ENCODE measurements around the gene ZDHHC4. TPM values are rescaled to one million over a fixed set of nuclear protein-coding genes. Genes with fewer than 3 reads are reported as not detected.

ZDHHC4 gene
- total and polyA plus RNA-seq, 2 of the 13 experiments (the other 11 are each of a cell fraction or from before 2014, with no cell fraction given): 83.2 to 188 TPM

- TF ChIP-seq FOXP4 (CRISPR knock-in tag; IDR thresholded peaks at IDR 0.05): peak; percentile 93
- peak; percentile 55; the same call in 1 of the 2 replicates for TF ChIP-seq ZNF430 (CRISPR knock-in tag; IDR thresholded peaks at IDR 0.05)
- no peak for TF ChIP-seq SIN3A (IDR thresholded peaks at IDR 0.05; ENCODE audit: borderline replicate concordance, low read depth, low read length)
- peak; percentile 48; the same call in 1 of the 2 replicates for TF ChIP-seq MYC (CRISPR knock-in tag; IDR thresholded peaks at IDR 0.05; ENCODE audit: borderline replicate concordance)
- TF ChIP-seq NFATC3 (CRISPR knock-in tag; IDR thresholded peaks at IDR 0.05): 0 out of 2 replicates have a peak, but pooled peaks have one; percentile 59
- peak; percentile 64; the same call in 1 of the 2 replicates for TF ChIP-seq RBFOX2 (IDR thresholded peaks at IDR 0.05; ENCODE audit: low read depth, low read length)
- TF ChIP-seq TARDBP (CRISPR knock-in tag; IDR thresholded peaks at IDR 0.05): peak; percentile 69
- TF ChIP-seq, protein P1, sequence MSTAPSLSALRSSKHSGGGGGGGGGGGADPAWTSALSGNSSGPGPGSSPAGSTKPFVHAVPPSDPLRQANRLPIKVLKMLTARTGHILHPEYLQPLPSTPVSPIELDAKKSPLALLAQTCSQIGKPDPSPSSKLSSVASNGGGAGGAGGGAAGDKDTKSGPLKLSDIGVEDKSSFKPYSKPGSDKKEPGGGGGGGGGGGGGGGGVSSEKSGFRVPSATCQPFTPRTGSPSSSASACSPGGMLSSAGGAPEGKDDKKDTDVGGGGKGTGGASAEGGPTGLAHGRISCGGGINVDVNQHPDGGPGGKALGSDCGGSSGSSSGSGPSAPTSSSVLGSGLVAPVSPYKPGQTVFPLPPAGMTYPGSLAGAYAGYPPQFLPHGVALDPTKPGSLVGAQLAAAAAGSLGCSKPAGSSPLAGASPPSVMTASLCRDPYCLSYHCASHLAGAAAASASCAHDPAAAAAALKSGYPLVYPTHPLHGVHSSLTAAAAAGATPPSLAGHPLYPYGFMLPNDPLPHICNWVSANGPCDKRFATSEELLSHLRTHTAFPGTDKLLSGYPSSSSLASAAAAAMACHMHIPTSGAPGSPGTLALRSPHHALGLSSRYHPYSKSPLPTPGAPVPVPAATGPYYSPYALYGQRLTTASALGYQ (CRISPR knock-in tag; IDR thresholded peaks at IDR 0.05): peak; percentile 93
- TF ChIP-seq ATF1 (CRISPR knock-in tag; IDR thresholded peaks at IDR 0.05): peak; percentile 60
- TF ChIP-seq CBX5 (CRISPR knock-in tag; IDR thresholded peaks at IDR 0.05; ENCODE audit: borderline replicate concordance): peak; percentile 44; the same call in 1 of the 2 replicates
- peak; percentile 64; the same call in 1 of the 2 replicates for TF ChIP-seq SIX4 (CRISPR knock-in tag; IDR thresholded peaks at IDR 0.05)
- no peak for TF ChIP-seq IRX3 (CRISPR knock-in tag; IDR thresholded peaks at IDR 0.05; ENCODE audit: borderline replicate concordance, low read depth)
- peak; percentile 57 for TF ChIP-seq SP4 (CRISPR knock-in tag; IDR thresholded peaks at IDR 0.05)
- TF ChIP-seq FOXA3 (CRISPR knock-in tag; IDR thresholded peaks at IDR 0.05): peak; percentile 93
- peak; percentile 90 for TF ChIP-seq CEBPG (CRISPR knock-in tag; IDR thresholded peaks at IDR 0.05)
- peak; percentile 87 for TF ChIP-seq ZNF121 (CRISPR knock-in tag; IDR thresholded peaks at IDR 0.05)
- 0 out of 2 replicates have a peak, but pooled peaks have one; percentile 38 for TF ChIP-seq ZNF879 (CRISPR knock-in tag; IDR thresholded peaks at IDR 0.05)
- TF ChIP-seq ZNF878 (CRISPR knock-in tag; IDR thresholded peaks at IDR 0.05): peak; percentile 94
- no peak for TF ChIP-seq ZFP37 (CRISPR knock-in tag; IDR thresholded peaks at IDR 0.05; ENCODE audit: borderline replicate concordance)
- peak; percentile 44 for TF ChIP-seq ZNF18 (CRISPR knock-in tag; IDR thresholded peaks at IDR 0.05; ENCODE audit: insufficient replicate concordance)
- TF ChIP-seq SNRNP70 (IDR thresholded peaks at IDR 0.05; ENCODE audit: low read depth, low read length): no peak
- peak; percentile 15; the same call in 1 of the 2 replicates for TF ChIP-seq KLF11 (CRISPR knock-in tag; IDR thresholded peaks at IDR 0.05)
- TF ChIP-seq GATAD2A (CRISPR knock-in tag; IDR thresholded peaks at IDR 0.05): peak; percentile 94
- TF ChIP-seq ISL2 (CRISPR knock-in tag; IDR thresholded peaks at IDR 0.05): peak; percentile 82
- peak; percentile 89 for TF ChIP-seq PPARG (CRISPR knock-in tag; conservative IDR thresholded peaks at IDR 0.05)
Observed at GRCh38 chr7:6578114-6579084, 1.1 kb downstream of the ZDHHC4 start (continued).
